Activated naive CD8-positive, alpha-beta T cell treated with anti-CD3 and anti-CD28 coated beads, Interleukin-2, amount 10 ng/mL, durations not matched to agents 7 days and 5 days (primary cell): ENCODE results near the gene HDAC7. TPM values are rescaled to one million over a fixed set of nuclear protein-coding genes. Genes with fewer than 3 reads are reported as not detected.

Source experiments
- ATAC-seq: fragments of 150-1000 bp; cut with Tn5 transposase; one replicate; pipeline ENCODE4 v1.10.0; 2021; ENCODE audit warnings: low read depth, moderate library complexity
- POLR2A ChIA-PET: fragments of 350-600 bp; sonication (Branson Sonifier 250); formaldehyde crosslinking; loops from one replicate; lab custom pipeline; 2021; ENCODE audit warnings: antibody characterized with exemption; lab: Charles Lee
- DNase-seq: peaks from one replicate; pipeline ENCODE4 v3.0.0; 2021
- H3K27ac Mint-ChIP-seq: one replicate; pipeline ENCODE4 v1.8.0; 2022; ENCODE audit warnings: mild to moderate bottlenecking, mixed read lengths
- H3K27me3 Mint-ChIP-seq: one replicate; pipeline ENCODE4 v1.8.0; 2022; ENCODE audit warnings: mild to moderate bottlenecking, moderate library complexity, mixed read lengths
- H3K36me3 Mint-ChIP-seq: one replicate; pipeline ENCODE4 v1.8.0; 2021; ENCODE audit warnings: mild to moderate bottlenecking, mixed read lengths
- H3K4me1 Mint-ChIP-seq: one replicate; pipeline ENCODE4 v1.8.0; 2021; ENCODE audit warnings: mixed read lengths
- H3K4me3 Mint-ChIP-seq: one replicate; pipeline ENCODE4 v1.8.0; 2022; ENCODE audit warnings: mild to moderate bottlenecking, moderate library complexity, mixed read lengths
- H3K9me3 Mint-ChIP-seq: one replicate; pipeline ENCODE4 v1.8.0; 2021; ENCODE audit warnings: mixed read lengths
- total RNA-seq, 2 experiments: library from RNA; stranded (reverse); gene quantifications; one replicate each; pipeline ENCODE4 v1.2.3, GENCODE V29; 2021

The HDAC7 gene
- total RNA-seq, 2 experiments from 2014 or later, result 200 to 215 TPM

DNA sequence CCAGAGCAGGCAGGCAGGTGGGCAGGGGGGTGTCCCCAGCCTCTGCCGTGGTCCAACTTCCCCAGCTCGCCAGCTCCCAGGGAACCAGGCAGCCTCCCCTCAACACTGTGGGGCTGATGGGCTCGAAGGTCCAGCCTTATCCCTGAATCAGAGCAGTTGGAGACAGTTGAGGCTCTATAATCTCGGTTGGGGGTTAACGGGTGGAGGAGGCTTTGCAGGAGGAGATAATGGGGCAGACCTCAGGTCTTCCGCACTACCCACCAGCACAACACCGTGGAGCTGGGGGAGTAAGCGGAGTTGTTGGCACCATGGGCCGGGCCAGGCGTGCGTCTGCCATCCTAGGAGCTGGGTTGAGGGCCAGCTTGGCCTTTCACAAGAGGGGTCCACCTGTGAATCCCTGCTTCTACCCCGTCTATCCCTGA lies 13.9 kb upstream of the HDAC7 start:
- peak overlapping the region; percentile 81 for H3K4me3 Mint-ChIP-seq
- peak; percentile 4 for ATAC-seq
- peaks cover 79% of the 10 kb centered on the region for H3K4me1 Mint-ChIP-seq
- peaks cover 4% of the 10 kb centered on the region for H3K36me3 Mint-ChIP-seq
- DNase-seq, result no peak
- no peaks in the 10 kb centered on the region for H3K27me3 Mint-ChIP-seq
- POLR2A ChIA-PET, result interaction anchor here (0.9 to 13.5 kb wide), 13 partner anchors 9 to 127 kb away, joined by 3 to 465 read pairs (median 5); partner anchors contain the start of gene HDAC7
- no peaks in the 10 kb centered on the region for H3K9me3 Mint-ChIP-seq
- H3K27ac Mint-ChIP-seq, result peak overlapping the region; percentile 94

DNA sequence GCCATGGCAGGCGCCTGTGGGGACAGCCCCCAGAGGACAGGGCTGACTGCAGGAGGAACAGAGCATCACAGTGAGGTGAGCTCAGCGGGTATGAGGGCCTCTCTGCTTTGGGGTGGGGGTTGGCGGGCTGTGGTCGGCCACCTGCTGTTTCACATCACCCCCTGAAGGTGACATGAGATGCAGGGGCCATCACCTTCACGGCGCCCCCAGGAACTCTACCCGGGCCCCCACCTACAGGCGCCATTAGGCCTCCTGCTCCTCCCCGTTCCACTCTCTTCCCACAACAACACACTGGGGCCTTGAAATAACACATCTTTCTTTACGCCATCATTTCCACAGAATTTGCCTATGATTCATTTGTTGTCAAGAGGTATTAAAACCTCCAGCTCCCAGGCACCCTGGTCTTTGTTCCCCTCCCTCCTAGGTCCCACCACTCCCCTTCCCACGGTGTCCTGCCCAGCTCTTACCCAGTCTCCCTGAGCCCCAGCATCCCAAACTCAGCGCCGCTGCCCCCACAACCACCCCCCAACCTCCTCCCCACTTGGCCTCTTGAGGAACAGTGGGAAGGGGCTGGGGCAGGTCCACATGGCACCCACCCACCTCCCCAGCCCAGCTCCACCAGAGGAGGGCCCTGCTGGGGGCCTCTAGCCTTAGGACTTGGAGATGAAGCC lies 12.7 kb upstream of the HDAC7 start:
- Mint-ChIP-seq H3K9me3 (no peaks in the 10 kb centered on the region), H3K27me3 (no peaks in the 10 kb centered on the region), H3K27ac (peak overlapping the region; percentile 94), H3K4me1 (peaks cover 78% of the 10 kb centered on the region), H3K4me3 (peak overlapping the region; percentile 81), H3K36me3 (peaks cover 4% of the 10 kb centered on the region)
- peak; percentile 42 for ATAC-seq
- peak; percentile 61 for DNase-seq
- POLR2A ChIA-PET, result interaction anchor here (0.7 to 13.5 kb wide), 11 partner anchors 8 to 286 kb away, joined by 3 to 465 read pairs (median 5); partner anchors contain the start of gene HDAC7

DNA sequence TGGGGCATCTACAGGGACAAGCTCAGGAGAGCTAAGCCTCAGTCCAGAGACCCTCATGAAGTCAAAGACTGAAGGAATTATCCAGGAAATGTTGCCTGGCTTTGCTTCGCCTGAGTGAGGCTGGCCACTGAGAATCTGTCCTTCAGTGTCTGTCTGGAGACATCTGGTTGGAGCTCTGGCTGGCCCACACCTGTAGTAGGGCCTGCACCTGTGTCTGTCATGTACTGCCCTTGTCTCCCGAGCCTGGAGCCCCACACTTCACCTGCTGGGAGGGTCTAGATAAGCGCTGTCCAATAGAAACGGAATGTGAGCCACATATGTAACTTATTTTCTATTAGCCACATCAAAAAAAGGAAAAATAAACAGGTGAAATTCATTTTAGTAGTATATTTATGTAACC lies 9.9 kb upstream of the HDAC7 start:
- DNase-seq, result no peak
- H3K9me3 Mint-ChIP-seq, result no peaks in the 10 kb centered on the region
- peaks cover 4% of the 10 kb centered on the region for H3K36me3 Mint-ChIP-seq
- peak overlapping the region; percentile 82 for H3K27ac Mint-ChIP-seq
- peak overlapping the region; percentile 23 for H3K4me3 Mint-ChIP-seq
- POLR2A ChIA-PET, result interaction anchor here (10.3 to 13.5 kb wide), 2 partner anchors 10 to 24 kb away, joined by 298 to 465 read pairs; partner anchors contain the start of gene HDAC7
- H3K27me3 Mint-ChIP-seq, result no peaks in the 10 kb centered on the region
- peaks cover 72% of the 10 kb centered on the region for H3K4me1 Mint-ChIP-seq
- no peak for ATAC-seq

DNA sequence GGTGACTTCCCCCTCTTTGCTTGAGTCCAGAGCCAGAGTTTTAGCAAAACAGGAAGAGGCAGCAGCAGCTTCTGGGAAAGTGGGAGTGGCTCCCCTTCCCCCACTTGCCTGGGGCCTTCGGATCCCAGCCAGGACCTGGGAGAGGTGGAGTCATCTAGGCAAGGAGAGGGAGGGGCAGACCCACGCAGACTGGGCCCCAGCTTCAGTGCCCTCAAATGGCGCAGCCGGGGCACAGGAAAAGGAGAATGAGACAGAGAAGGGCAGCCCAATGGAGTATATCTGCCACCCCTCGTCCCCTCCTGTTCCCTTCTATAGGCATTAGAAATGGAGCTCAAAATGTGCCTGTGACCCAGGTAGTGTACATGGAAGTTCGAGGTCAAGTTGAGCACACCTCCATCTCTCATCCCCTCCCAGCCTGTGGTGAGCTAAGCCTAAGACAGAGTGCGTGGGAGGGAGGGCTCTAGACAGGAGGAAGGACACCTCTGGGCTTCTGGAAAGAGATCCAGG lies 9.3 kb upstream of the HDAC7 start:
- POLR2A ChIA-PET, result interaction anchor here (10.3 to 13.5 kb wide), 2 partner anchors 9 to 23 kb away, joined by 298 to 465 read pairs; partner anchors contain the start of gene HDAC7
- Mint-ChIP-seq H3K4me3 (peak overlapping the region; percentile 23), H3K27ac (peak overlapping the region; percentile 82), H3K4me1 (peaks cover 72% of the 10 kb centered on the region), H3K9me3 (no peaks in the 10 kb centered on the region), H3K27me3 (no peaks in the 10 kb centered on the region), H3K36me3 (peaks cover 6% of the 10 kb centered on the region)
- ATAC-seq, result no peak
- DNase-seq, result no peak

DNA sequence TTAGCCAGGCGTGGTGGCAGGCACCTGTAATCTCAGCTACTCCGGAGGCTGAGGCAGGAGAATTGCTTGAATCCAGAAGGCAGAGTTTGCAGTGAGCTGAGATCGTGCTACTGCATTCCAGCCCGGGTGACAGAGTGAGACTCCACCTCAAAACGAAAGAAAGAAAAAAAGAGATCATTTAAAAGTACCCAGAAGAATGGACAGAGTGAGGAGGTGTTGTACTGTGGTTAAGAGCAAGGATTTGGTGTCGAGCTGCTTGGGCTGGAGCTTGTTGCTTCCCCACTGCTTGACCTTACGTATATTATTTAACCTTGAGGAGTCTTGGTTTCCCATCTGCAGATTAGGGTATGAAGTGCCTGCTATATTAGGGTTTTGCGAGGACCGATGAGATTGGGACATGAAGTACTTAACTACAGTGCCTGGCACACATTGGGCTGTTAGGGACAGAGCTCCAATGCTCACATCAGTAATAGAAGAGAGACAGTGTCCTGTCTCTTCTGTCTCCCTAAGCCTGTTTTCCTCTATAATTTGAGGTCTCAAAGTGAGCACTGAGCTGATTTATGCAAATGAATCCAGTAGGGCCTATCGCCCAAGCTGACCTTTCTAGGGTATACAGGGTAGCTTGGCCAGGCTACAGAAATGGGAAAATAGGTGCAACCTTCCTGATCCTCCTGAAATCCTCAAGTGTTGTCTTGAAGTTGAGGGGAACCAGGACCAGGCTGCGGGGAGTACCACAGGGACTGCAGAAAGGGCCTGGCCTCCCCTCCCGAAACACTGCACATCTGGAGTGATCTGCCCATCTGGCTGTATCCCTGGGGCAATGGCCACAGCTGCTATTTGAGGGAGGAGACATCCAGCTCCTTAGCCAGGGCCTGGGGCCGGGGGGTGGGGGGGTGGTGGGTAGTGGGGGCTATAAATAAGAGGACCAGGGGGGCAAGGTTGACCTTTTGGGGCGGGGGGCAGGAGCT lies 8.6 kb upstream of the HDAC7 start:
- ATAC-seq, result no peak
- H3K9me3 Mint-ChIP-seq, result no peaks in the 10 kb centered on the region

DNA sequence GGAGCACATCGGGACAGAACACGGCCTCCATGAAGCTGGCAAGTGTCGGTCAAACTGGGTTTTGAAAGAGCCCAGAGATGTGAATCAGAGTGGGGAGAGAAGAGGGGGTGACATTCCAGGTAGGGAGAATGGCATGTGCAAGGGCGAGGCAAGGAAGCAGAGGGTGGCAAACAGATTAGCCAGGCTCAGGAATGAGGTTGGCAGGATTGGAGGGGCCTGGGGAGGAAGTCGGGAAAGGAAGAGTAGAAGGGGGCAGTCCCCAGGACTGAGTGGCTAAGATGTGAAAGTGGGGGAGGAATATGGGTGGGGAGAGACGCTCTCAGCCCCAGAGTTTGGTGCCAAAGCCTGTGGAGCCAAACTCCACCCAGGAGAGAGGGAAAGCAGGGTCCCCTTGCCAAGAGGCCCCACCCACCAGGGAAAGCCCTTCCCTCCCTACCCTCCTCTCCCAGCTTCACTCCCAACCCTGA lies 5.5 kb upstream of the HDAC7 start:
- ATAC-seq (no peak), DNase-seq (no peak)
- peaks cover 2% of the 10 kb centered on the region for H3K36me3 Mint-ChIP-seq
- peak overlapping the region; percentile 91 for H3K27ac Mint-ChIP-seq
- H3K4me1 Mint-ChIP-seq, result peaks cover 67% of the 10 kb centered on the region
- no peaks in the 10 kb centered on the region for H3K27me3 Mint-ChIP-seq
- peak overlapping the region; percentile 9 for H3K4me3 Mint-ChIP-seq
- no peaks in the 10 kb centered on the region for H3K9me3 Mint-ChIP-seq
- POLR2A ChIA-PET, result interaction anchor here (1.1 to 2.0 kb wide), 4 partner anchors 8 to 17 kb away, joined by 3 to 18 read pairs (median 8); no protein-coding TSS in a partner anchor

More for the DNA sequence above, 8.6 kb upstream of the HDAC7 start:
- POLR2A ChIA-PET, result interaction anchor here (0.6 to 13.5 kb wide), 5 partner anchors 7 to 1519 kb away, joined by 3 to 465 read pairs (median 4); partner anchors contain the start of gene HDAC7
- no peak overlapping the region for H3K4me3 Mint-ChIP-seq
- peaks cover 6% of the 10 kb centered on the region for H3K36me3 Mint-ChIP-seq
- peak overlapping the region; percentile 82 for H3K27ac Mint-ChIP-seq
- H3K4me1 Mint-ChIP-seq, result peaks cover 71% of the 10 kb centered on the region
- no peak for DNase-seq
- no peaks in the 10 kb centered on the region for H3K27me3 Mint-ChIP-seq

DNA sequence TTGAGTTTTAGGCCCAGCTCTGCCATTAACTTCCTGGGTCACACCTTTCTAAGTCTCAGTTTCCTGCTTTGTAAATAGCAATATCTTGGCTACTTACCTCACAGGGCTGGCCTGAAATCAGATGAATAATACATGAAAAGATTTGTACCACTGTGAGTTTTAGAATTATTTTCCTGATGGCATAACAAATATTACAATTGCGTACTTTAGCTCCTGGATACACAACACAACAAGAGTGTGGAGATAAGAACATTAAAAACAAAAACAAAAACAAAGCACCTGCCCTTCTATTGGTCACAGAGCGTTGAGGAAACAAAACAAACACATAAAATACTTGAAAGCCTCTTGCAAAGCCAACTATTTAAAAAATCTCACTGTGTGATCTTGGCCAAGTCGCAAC lies 4.9 kb upstream of the HDAC7 start:
- H3K36me3 Mint-ChIP-seq, result peaks cover 2% of the 10 kb centered on the region
- ATAC-seq, result no peak
- H3K4me3 Mint-ChIP-seq, result peak overlapping the region; percentile 52

DNA sequence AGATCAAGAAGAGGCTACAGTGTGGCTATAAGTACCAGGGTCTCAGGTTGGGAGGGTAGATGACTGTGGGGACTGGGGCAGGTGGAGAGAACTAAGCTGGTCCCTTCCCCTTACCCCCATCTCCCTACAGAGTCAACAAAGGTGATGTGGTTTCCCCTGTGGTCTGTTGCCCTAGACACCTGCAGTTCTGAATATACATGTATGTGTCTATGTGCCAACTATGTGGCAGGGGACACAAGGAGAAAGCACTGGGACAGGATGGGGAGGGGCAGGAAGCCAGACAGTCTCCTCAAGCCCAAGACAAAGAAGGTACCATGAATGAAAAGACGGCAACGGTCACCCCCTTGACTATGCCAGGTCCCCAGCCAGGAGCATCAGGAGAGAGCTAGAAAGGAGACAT lies 4.5 kb upstream of the HDAC7 start:
- Mint-ChIP-seq H3K27ac (peak overlapping the region; percentile 91), H3K27me3 (no peaks in the 10 kb centered on the region), H3K36me3 (peaks cover 2% of the 10 kb centered on the region), H3K9me3 (no peaks in the 10 kb centered on the region), H3K4me1 (peaks cover 62% of the 10 kb centered on the region), H3K4me3 (peak overlapping the region; percentile 52)
- DNase-seq, result no peak
- ATAC-seq, result peak; percentile 3
- POLR2A ChIA-PET, result interaction anchor here (0.6 to 2.0 kb wide), 6 partner anchors 9 to 741 kb away, joined by 3 to 18 read pairs (median 4); no protein-coding TSS in a partner anchor

More for the DNA sequence above, 4.9 kb upstream of the HDAC7 start:
- peaks cover 66% of the 10 kb centered on the region for H3K4me1 Mint-ChIP-seq
- DNase-seq, result no peak
- peak overlapping the region; percentile 91 for H3K27ac Mint-ChIP-seq
- H3K27me3 Mint-ChIP-seq, result no peaks in the 10 kb centered on the region
- no peaks in the 10 kb centered on the region for H3K9me3 Mint-ChIP-seq
- POLR2A ChIA-PET, result interaction anchor here (1.1 to 2.0 kb wide), 4 partner anchors 8 to 17 kb away, joined by 3 to 18 read pairs (median 8); no protein-coding TSS in a partner anchor

DNA sequence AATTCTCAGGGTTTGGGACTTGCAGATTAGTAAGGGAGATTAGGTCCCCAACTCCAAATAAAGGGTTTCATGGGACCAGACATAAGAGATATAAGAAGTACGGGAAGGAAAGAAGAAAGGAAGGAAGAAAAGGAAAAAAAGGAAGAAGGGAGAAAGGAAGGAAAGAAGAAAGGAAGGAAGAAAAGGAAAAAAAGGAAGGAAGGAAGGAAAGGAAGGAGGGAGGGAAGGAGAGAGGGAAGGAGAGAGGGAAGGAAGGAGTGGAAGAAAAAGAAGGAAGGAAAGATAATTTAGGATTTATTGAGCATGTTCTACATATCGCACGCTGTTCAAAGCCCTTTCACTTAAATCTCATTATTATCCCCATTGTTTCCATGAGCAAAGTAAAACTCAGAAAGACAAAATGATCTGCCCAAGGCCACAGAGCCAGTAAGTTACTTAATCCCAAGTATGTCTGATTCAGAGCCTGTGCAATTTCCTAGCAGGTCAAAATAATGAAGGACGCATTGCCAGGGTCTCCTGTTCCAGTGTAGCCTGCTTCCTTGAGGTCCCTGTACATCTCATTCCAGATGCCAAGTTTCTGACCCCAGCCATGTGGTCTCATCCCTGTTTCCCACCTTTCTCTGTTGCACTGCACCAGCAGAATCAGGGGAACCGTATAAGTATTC lies 3.9 kb upstream of the HDAC7 start:
- H3K27me3 Mint-ChIP-seq, result no peaks in the 10 kb centered on the region

DNA sequence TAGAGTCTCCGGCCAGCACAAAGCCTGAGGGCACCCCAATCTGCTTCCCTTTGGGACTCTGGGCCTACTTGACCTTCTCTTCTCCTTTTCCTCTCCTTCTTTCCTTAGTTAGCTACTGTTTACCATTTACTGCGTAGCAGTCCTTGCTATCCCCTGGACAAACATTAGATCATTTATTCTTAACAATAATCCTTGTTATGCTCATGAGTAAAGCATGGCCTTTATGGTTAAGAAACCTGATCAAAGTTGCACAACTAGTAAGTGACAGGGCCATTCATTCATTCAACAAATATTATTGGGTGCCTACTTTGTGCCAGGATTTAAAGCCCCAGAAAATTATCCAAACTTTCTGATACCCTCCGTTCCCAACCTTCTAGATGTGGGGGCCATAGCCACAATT lies 3.2 kb upstream of the HDAC7 start:
- Mint-ChIP-seq H3K27ac (peak overlapping the region; percentile 14), H3K4me3 (no peak overlapping the region), H3K27me3 (no peaks in the 10 kb centered on the region), H3K4me1 (peaks cover 54% of the 10 kb centered on the region), H3K9me3 (no peaks in the 10 kb centered on the region), H3K36me3 (peaks cover 10% of the 10 kb centered on the region)
- DNase-seq (no peak), ATAC-seq (no peak)
- POLR2A ChIA-PET, result interaction anchor here (0.7 to 11.3 kb wide), 4 partner anchors 9 to 67 kb away, joined by 3 to 428 read pairs (median 156); no protein-coding TSS in a partner anchor

More for the DNA sequence above, 3.9 kb upstream of the HDAC7 start:
- POLR2A ChIA-PET, result interaction anchor here (0.6 to 7.3 kb wide), 8 partner anchors 8 to 740 kb away, joined by 3 to 298 read pairs (median 8); no protein-coding TSS in a partner anchor
- peak overlapping the region; percentile 91 for H3K27ac Mint-ChIP-seq
- H3K36me3 Mint-ChIP-seq, result peaks cover 3% of the 10 kb centered on the region
- ATAC-seq, result no peak
- H3K4me1 Mint-ChIP-seq, result peaks cover 57% of the 10 kb centered on the region
- H3K4me3 Mint-ChIP-seq, result peak overlapping the region; percentile 52
- H3K9me3 Mint-ChIP-seq, result no peaks in the 10 kb centered on the region
- no peak for DNase-seq

DNA sequence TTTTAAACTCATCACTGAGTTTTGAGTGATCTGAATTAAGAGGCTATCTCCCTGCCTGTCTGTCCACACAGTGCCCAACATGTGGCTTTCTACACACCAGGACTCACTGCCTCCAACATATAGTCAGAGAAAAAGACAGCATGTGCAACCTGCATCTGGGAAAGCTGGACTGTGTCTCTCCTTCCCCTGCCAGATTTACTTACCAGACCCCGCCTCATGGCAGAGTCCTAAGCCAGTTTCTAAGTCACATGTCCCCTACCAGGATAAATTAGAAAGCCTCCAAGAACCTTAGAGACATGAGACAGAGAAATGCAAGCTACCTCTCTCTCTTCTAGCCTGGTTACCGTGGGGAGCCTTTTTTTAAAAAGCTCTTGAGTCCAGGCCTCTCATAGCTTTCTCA lies 2.7 kb upstream of the HDAC7 start:
- ATAC-seq (no peak), DNase-seq (no peak)
- peak overlapping the region; percentile 55 for H3K27ac Mint-ChIP-seq
- no peak overlapping the region for H3K4me3 Mint-ChIP-seq
- H3K9me3 Mint-ChIP-seq, result no peaks in the 10 kb centered on the region
- H3K27me3 Mint-ChIP-seq, result no peaks in the 10 kb centered on the region
- POLR2A ChIA-PET, result interaction anchor here (2.0 to 11.3 kb wide), 3 partner anchors 9 to 20 kb away, joined by 13 to 428 read pairs (median 298); no protein-coding TSS in a partner anchor
- peaks cover 54% of the 10 kb centered on the region for H3K4me1 Mint-ChIP-seq
- peaks cover 10% of the 10 kb centered on the region for H3K36me3 Mint-ChIP-seq

DNA sequence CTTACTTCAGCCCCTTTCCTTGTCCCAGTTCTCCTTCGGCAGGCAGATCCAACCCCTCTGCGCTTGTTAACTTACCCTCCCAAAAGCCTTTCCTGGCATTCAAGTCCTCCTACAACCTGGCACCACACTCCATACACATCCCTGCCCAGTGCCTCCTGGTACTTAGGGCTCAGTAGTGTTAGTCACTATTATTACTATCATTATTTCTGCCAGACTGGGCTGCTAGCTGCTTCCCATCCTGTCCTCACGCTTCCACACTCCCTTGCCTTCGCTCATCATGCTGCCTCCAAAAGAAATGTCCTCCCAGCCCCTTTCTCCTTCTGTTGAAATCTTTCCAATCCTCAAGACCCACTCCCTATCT lies 1.6 kb upstream of the HDAC7 start:
- POLR2A ChIA-PET, result interaction anchor here (1.0 to 11.3 kb wide), 4 partner anchors 8 to 18 kb away, joined by 4 to 428 read pairs (median 156); no protein-coding TSS in a partner anchor
- peaks cover 15% of the 10 kb centered on the region for H3K36me3 Mint-ChIP-seq
- no peaks in the 10 kb centered on the region for H3K27me3 Mint-ChIP-seq
- peaks cover 56% of the 10 kb centered on the region for H3K4me1 Mint-ChIP-seq
- H3K4me3 Mint-ChIP-seq, result no peak overlapping the region
- no peaks in the 10 kb centered on the region for H3K9me3 Mint-ChIP-seq
- ATAC-seq (no peak), DNase-seq (no peak)
- H3K27ac Mint-ChIP-seq, result peak overlapping the region; percentile 91
